Kidney epithelial cell (primary cell): ENCODE data around the gene UBTFL1. TPM values are rescaled to one million over a fixed set of nuclear protein-coding genes. Genes with fewer than 3 reads are reported as not detected.

ENCODE experiments used
- DNase-seq: peaks from one replicate; pipeline ENCODE4 v3.0.0-alpha.2; 2010; ENCODE audit warnings: low read depth
- H3K27me3 ChIP-seq: 2 replicates; pipeline ENCODE4 v1.6.0; 2011; ENCODE audit warnings: low read length; ENCODE audit not compliant: control insufficient read depth, insufficient read depth
- H3K36me3 ChIP-seq: 2 replicates; pipeline ENCODE4 v1.5.1; 2011; ENCODE audit warnings: low read length; ENCODE audit not compliant: control insufficient read depth, insufficient read depth
- H3K4me3 ChIP-seq: 2 replicates; pipeline ENCODE4 v1.5.1; 2011; ENCODE audit warnings: low read depth, mild to moderate bottlenecking, control low read depth, low read length
- CTCF ChIP-seq: IDR thresholded peaks from 2 replicates; pipeline ENCODE4 v1.5.1; 2011; ENCODE audit warnings: mild to moderate bottlenecking, moderate library complexity, low read length, control low read depth, inconsistent platforms; ENCODE audit not compliant: insufficient read depth, poor library complexity, severe bottlenecking
- total RNA-seq: library from RNA; depleted of rRNA; stranded (reverse); fragments of >200 nt; gene quantifications from 2 replicates; pipeline ENCODE4 v1.2.3, GENCODE V29; 2015

The UBTFL1 gene
- total RNA-seq, 1 donor from 2014 or later = not detected

DNA sequence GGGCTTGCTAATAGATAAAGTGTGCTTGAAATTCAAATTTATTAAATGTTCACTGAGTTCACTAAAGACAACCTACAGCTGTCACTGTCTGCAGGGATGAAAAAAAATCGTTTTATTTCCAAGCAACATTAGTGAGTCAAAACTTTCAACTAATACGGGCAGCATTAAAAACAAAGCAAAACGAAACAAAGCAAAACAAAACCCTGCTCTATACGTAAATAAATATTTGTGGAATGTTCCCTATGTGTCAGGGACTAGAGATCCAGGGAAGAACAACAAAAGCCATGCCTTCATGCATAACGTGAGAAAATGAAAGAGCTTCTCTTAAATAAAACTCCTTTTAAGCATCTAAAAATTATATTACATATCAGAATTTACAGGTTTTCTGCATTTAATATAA lies 49.3 kb downstream of the UBTFL1 start:
- Histone ChIP-seq H3K4me3 (peak overlapping the region; percentile 48), H3K27me3 (no peaks in the 10 kb centered on the region), H3K36me3 (no peaks in the 10 kb centered on the region)
- DNase-seq = no peak
- no peak for TF ChIP-seq CTCF

Other genes with a start within 250 kb of the UBTFL1 start
- gene TRIM64B, start 207.5 kb upstream of the UBTFL1 start, total RNA-seq = not detected in 2 replicates
- not detected in 2 replicates for gene TRIM49D1, start 163.7 kb upstream of the UBTFL1 start, total RNA-seq
- gene TRIM49D2, start 161.9 kb upstream of the UBTFL1 start, total RNA-seq = not detected in 2 replicates
- not detected in 2 replicates for gene TRIM64, start 119.9 kb upstream of the UBTFL1 start, total RNA-seq
- gene TRIM49C, start 54.8 kb upstream of the UBTFL1 start, total RNA-seq = not detected in 2 replicates
- gene NAALAD2, start 48.7 kb downstream of the UBTFL1 start, total RNA-seq = 0.27 and 0.88 TPM in 2 replicates
- gene CHORDC1, start 137.1 kb downstream of the UBTFL1 start, total RNA-seq = 48.3 and 49.2 TPM in 2 replicates